GM12875 (cell line): ENCODE results near the gene ENTREP3.

ENCODE experiments used
- H3K4me3 ChIP-seq: one replicate; pipeline ENCODE4 v1.5.1; 2011; ENCODE audit warnings: low read depth, low read length, control low read depth
- CTCF ChIP-seq: IDR thresholded peaks from 2 replicates; pipeline ENCODE4 v1.5.1; 2011; ENCODE audit warnings: low read depth, mild to moderate bottlenecking, control low read depth, inconsistent platforms, low read length, moderate library complexity, borderline replicate concordance; ENCODE audit not compliant: insufficient read depth

ENTREP3 gene

GRCh38 chr1:155205969-155206593 lies 49.2 kb downstream of the ENTREP3 start:
- no peak for TF ChIP-seq CTCF
- H3K4me3 ChIP-seq: no peak overlapping the region

GRCh38 chr1:155205035-155205434 lies 50.2 kb downstream of the ENTREP3 start:
- TF ChIP-seq CTCF: no peak
- H3K4me3 ChIP-seq: no peak overlapping the region

GRCh38 chr1:155202731-155203515 lies 52.4 kb downstream of the ENTREP3 start:
- no peak for TF ChIP-seq CTCF
- no peak overlapping the region for H3K4me3 ChIP-seq

GRCh38 chr1:155202198-155202597 lies 53.1 kb downstream of the ENTREP3 start:
- no peak overlapping the region for H3K4me3 ChIP-seq
- TF ChIP-seq CTCF: no peak

- no peak for TF ChIP-seq CTCF
- no peak overlapping the region for H3K4me3 ChIP-seq
Measured at GRCh38 chr1:155200920-155201319, 54.4 kb downstream of the ENTREP3 start.

- no peak overlapping the region for H3K4me3 ChIP-seq
- TF ChIP-seq CTCF: no peak
Measured at GRCh38 chr1:155199792-155200191, 55.5 kb downstream of the ENTREP3 start.

- H3K4me3 ChIP-seq: no peak overlapping the region
- TF ChIP-seq CTCF: no peak
Measured at GRCh38 chr1:155198547-155198906, 56.8 kb downstream of the ENTREP3 start.
